Skin epidermis (tissue), 12 donors: ENCODE measurements around the gene GOLGA6C.
"Not testable (repeated sequence)": the region's sequence is repeated elsewhere in the genome, so short reads cannot be mapped to it uniquely, and the experiment has no call there.

Experiments used
- H3K27ac ChIP-seq, 21 experiments: fragments of 200-600 bp; sonication (generic) in 11 of 21; one replicate each; pipeline ENCODE4 v1.5.0; 2020; ENCODE audit warnings: mild to moderate bottlenecking in 3 of 21, inconsistent platforms in 2 of 21, moderate library complexity in 2 of 21
- H3K4me3 ChIP-seq, 7 experiments: fragments of 200-600 bp; sonication (generic) in 2 of 7; one replicate each; pipeline ENCODE4 v1.5.0; 2020; ENCODE audit warnings: inconsistent platforms in 2 of 7, mild to moderate bottlenecking in 2 of 7, moderate library complexity in 1 of 7

GOLGA6C gene, protein sequence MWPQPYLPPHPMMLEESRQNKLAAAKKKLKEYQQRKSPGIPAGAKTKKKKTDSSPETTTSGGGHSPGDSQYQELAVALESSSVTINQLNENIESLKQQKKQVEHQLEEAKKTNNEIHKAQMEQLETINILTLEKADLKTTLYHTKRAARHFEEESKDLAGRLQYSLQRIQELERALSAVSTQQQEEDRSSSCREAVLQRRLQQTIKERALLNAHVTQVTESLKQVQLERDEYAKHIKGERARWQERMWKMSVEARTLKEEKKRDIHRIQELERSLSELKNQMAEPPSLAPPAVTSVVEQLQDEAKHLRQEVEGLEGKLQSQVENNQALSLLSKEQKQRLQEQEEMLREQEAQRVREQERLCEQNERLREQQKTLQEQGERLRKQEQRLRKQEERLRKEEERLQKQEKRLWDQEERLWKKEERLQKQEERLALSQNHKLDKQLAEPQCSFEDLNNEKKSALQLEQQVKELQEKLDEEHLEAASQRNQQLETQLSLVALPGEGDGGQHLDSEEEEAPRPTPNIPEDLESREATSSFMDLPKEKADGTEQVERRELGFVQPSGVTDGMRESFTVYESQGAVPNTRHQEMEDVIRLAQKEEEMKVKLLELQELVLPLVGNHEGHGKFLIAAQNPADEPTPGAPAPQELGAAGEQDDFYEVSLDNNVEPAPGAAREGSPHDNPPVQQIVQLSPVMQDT

DNA sequence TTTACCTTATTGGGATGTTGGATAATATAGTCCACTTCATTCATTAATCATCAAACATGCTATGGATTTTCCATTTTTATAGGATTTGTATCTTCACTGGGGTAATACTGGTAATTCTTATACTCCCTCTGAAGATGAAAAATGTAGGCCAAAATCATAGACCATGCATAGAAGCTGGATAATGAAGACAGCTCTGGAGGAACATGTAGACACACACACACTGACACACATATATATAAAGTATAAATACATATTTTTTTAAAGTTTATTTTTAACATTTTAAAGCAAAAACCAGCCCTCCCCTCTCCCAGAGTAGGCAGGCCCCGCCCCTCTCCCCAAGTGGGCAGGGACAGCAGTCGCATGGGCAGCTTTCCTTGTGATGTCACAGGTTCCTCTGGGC lies at the start of gene GOLGA6C:
GOLGA6C (plus strand) TSS at position 301 of the 400 bp plus-strand sequence. CDS start 265 bp downstream, outside the sequence.
- H3K4me3 ChIP-seq, H3K27ac ChIP-seq: not testable (repeated sequence)

DNA sequence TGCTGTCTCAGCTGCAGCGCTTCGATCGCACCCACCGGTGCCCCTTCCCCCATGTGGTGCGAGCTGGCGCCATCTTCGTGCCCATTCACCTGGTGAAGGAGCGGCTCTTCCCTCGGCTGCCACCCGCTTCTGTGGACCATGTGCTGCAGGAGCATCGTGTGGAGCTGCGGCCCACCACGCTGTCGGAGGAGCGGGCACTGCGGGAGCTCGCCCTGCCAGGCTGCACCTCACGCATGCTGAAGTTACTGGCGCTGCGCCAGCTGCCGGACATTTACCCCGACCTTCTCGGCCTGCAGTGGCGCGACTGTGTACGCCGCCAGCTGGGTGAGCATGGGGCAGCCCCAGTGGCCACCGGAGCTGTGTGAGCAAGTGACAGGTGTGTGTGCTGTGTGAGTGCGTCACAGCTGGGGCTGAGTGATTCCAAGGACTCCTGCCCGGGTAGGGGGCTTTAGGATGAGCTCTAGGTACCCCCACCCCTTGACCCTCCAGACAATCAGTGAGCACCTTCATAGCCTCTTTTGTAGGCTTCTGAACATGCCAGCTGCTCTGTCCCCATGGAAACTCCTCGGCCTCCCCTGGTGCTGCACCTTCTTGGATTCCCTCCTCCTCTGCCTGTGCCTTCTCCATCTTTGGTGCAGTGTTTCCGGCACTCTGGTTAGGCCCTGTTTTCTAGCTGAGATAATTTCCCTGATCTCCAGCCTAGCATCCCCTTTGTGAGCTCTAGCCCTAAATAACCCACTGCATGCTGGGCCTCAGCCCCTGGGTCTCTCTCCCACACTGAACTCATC lies 49.4 kb upstream of the GOLGA6C start:
- no peak overlapping the region for H3K27ac ChIP-seq
- H3K4me3 ChIP-seq, result no peak overlapping the region

GRCh38 chr15:75209289-75209676 lies 48.9 kb upstream of the GOLGA6C start:
- Histone ChIP-seq H3K4me3 (no peak overlapping the region), H3K27ac (no peak overlapping the region)

DNA sequence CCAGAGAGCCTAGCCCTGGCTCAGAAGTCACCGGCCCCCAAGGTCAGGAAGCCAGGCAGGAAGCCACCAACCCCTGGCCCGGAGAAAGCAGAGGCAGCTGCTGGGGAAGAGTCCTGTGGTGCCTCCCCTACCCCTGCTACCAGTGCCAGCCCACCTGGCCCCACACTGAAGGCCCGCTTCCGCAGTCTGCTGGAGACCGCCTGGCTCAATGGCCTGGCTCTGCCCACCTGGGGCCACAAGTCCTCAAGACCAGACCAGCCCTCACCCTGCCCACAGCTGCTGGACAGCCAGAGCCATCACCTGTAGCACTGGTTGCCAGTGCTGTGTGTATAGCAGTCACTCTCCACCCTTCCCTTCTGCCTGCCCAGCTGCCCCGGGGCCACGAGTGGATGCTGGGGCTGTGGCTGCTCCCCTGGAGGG lies 47.3 kb upstream of the GOLGA6C start:
- peak overlapping the region in 1 of 21 experiments; percentile 0 for H3K27ac ChIP-seq
- no peak overlapping the region for H3K4me3 ChIP-seq

DNA sequence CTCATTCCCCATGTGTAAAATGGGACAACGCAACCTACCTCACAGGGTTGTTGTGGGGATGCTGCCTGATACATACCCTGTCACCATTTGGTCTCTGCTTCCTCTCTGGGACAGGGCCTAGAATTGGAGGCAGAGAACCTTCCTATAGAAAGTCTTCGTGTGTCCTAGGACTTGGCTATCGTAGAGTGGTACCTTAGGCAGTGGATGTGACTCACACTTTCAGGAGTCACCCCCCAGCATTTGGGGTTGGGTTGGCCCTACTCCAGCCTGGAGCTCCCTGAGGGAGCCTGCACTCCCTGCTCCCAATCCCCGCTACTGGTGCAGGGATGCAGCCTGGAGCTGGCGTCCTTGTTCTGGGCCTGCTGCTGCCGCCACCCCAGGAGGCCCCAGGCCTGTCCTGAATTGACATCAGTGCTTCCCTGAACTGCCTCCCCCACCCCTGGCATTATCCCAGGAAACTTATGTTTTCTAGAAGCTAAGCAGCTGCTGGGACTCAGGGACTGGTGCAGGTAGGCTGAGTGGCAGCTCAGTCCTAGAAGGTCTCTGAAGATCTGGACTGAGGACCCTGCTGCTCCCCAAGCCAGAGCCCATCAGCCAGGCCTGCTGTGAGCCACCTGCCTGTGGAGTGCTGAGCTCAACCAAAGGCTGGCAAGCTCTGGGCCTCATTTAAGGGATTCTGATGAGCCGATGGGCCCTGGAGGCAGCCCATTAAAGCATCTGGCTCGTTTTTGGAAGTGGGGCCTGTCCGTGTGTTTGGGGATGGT lies 46.5 kb upstream of the GOLGA6C start:
- Histone ChIP-seq H3K27ac (no peak overlapping the region), H3K4me3 (no peak overlapping the region)

DNA sequence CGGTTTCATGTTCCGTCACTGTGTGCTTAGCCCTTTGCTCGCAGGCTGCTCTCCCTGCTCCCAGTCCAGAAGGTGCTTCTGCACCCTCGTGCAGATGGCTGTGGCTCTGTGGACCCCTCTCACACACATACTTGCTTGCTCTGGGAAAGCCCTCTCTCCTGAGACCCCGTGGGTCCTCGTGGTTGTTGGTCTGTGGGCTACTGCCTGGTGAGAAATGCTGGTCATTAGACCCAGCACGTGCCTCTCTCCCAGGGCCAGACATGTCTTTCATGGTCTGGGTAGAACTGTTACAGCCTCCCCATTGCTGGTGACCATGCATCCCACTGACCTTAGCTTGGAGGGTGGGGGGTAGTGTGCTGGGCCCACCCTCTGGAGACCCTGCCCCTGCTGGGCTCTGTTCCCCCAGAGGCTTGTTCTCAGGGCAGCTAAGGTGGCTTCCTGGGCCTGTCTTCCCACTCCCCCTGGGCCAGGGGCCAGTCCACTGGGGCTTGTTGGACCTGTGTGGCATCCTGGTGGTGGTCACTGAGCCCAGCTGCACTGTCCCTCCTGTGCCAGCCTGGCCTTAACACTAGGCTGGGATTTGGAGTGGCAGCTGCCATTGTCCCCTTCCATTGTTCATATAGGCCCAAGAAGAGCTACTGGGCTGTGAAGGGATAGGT lies 45.8 kb upstream of the GOLGA6C start:
- Histone ChIP-seq H3K27ac (no peak overlapping the region), H3K4me3 (no peak overlapping the region)

DNA sequence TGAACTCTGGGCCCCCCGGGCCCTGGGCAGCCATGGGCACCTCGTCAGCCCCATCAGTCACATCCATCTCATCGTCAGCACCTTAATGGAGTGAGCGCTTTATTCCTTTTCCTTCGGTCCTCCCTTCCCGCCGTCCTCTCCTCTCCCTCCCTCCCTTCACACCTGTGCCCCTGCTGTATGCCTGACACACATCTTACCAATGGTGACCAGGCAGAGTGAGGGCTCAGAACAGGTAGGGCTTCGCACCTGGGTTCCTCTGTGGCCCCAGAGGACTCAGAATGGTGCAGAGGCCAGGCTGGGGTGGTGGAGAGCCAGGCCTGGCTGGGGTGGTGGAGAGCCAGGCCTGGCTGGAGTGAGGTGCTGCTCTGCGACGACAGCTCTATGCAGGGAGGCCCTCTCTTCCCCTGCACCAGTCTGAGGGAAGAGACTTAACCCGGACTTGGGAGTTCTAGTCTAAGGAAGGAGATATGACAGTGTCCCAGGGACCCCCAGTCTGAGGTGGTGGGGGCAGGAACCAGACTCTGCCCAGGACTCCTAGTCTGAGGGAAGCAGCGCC lies 44.8 kb upstream of the GOLGA6C start:
- no peak overlapping the region for H3K4me3 ChIP-seq

DNA sequence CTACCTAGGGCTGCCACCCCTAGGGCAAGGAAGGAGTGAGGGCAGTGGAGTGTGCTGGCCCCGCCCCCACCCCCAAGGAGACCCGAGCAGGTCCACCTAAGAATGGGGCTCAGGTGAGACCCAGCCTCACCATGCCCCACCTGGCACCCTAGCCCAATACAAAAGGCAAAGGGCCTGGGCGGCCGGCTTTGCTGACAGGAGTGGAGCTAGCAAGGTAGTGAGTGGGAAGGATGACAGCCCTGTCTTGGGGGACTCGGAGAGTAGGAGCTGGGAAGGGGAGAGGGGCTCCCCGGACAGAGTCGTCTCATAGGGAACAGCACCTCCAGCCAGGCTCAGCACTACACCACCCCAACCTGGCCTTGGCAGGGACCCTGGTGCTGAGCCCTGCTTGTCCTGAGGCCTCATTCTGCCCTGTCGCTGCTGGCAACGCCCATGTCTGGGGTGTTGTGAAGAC lies 44.3 kb upstream of the GOLGA6C start:
- Histone ChIP-seq H3K27ac (no peak overlapping the region), H3K4me3 (no peak overlapping the region)

More for the DNA sequence above, 44.8 kb upstream of the GOLGA6C start:
- H3K27ac ChIP-seq, result no peak overlapping the region

- no peak overlapping the region for H3K4me3 ChIP-seq
- H3K27ac ChIP-seq, result no peak overlapping the region
Observed at GRCh38 chr15:75214293-75215096, 43.6 kb upstream of the GOLGA6C start.

- no peak overlapping the region for H3K4me3 ChIP-seq
- no peak overlapping the region for H3K27ac ChIP-seq
Observed at GRCh38 chr15:75215107-75216004, 42.8 kb upstream of the GOLGA6C start.

DNA sequence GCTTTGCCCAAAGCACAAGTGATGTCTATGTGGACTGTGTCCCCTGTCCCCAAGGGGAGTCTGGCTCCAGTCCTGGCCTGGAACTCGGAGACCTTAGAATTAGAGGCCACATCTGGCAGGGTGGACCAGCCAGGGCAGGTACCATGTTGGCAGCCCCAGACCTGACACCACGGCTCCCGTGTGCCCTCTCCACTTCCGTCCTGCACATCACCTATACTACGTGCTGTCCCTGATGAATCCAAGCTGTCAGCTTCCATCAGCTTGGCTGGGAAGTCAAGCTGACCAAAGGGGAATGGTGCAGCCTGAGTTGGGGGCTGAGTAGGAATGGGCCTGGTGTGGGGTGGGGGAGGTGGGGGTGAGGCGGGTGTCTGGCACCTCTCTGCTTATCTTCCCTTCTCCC lies 41.1 kb upstream of the GOLGA6C start:
- H3K27ac ChIP-seq, result no peak overlapping the region
- H3K4me3 ChIP-seq, result no peak overlapping the region

DNA sequence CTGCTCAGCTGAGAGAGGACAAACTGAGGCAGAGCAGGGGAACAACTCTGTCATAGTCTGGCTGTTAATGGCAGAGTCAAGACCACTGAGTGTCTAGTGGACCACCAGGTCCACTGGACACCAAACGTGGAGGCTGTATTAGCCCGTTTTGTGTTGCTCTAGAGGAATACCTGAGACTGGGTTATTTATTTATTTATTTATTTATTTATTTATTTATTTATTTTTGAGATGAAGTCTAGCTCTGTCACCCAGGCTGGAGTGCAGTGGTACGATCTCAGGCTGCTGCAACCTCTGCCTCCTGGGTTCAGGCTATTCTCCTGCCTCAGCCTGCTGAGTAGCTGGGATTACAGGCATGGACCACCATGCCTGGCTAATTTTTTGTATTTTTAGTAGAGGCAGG lies 40.6 kb upstream of the GOLGA6C start:
- not testable (repeated sequence) for H3K27ac ChIP-seq, H3K4me3 ChIP-seq

DNA sequence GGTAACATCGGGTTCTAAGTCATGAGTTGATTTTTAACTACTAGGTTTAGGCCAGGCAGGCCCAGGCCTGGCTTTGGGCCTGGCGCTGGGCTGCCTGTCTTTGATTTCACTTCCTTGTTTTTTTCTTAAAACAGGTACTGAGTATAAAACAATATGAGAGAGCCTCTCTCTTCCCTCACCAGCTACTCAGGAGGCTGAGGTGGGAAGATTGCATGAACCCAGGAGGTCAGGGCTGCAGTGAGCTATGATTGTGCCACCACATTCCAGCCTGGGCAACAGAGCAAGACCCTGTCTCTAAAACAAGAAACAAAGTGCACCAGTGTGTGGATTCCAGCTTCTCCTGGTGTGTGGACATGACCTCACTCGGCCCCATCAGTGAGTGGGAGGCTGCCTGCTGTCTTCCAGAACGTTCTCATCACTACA lies 38.6 kb upstream of the GOLGA6C start:
- H3K4me3 ChIP-seq, H3K27ac ChIP-seq: not testable (repeated sequence)

GRCh38 chr15:75223688-75224087 lies 34.4 kb upstream of the GOLGA6C start:
- Histone ChIP-seq H3K27ac (no peak overlapping the region), H3K4me3 (no peak overlapping the region)

DNA sequence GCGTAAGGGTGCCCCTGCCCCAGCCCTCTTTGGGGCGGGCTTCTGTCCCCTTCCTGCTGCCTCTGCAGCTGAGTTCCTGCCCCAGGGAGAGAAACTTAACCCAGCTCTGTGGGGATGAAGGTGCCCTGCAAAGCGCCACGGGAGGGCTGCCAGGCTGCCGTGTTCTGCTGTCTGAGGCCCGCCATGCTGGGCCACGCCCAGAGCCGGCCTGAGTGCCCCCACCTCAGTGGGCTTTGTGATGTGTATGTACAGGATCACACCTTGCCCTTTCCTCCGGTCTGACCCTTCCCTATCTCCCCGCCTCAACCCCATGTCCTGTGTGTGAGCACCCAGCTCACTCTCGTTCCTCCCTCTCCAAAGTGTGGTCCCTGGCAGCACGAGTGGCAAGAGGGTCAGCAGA lies 33.9 kb upstream of the GOLGA6C start:
- H3K4me3 ChIP-seq, result no peak overlapping the region
- H3K27ac ChIP-seq, result no peak overlapping the region

GRCh38 chr15:75225102-75225836 lies 32.9 kb upstream of the GOLGA6C start:
- not testable (repeated sequence) for H3K4me3 ChIP-seq, H3K27ac ChIP-seq
